Stimulated activated memory B cell treated with anti-CD40 and anti-IgM and Interleukin-4, amounts not matched to agents 10 μg/mL and 1 μg/mL and 100 μg/mL, for 72 hours (primary cell): Measurements from ENCODE around the gene AGPS.
"Not testable (repeated sequence)": the region's sequence is repeated elsewhere in the genome, so short reads cannot be mapped to it uniquely, and the experiment has no call there.

ENCODE experiments used
- ATAC-seq: fragments of 150-1000 bp; cut with Tn5 transposase; 2 replicates; pipeline ENCODE4 v1.10.0; 2021
- H3K27ac Mint-ChIP-seq: one replicate; pipeline ENCODE4 v1.8.0; 2022; ENCODE audit warnings: mild to moderate bottlenecking, mixed read lengths
- H3K27me3 Mint-ChIP-seq: one replicate; pipeline ENCODE4 v1.8.0; 2022; ENCODE audit warnings: mixed read lengths
- H3K36me3 Mint-ChIP-seq: one replicate; pipeline ENCODE4 v1.8.0; 2022; ENCODE audit warnings: mixed read lengths
- H3K4me1 Mint-ChIP-seq: one replicate; pipeline ENCODE4 v1.8.0; 2022; ENCODE audit warnings: mixed read lengths
- H3K4me3 Mint-ChIP-seq: one replicate; pipeline ENCODE4 v1.8.0; 2022; ENCODE audit warnings: mild to moderate bottlenecking, moderate library complexity, mixed read lengths
- H3K9me3 Mint-ChIP-seq: one replicate; pipeline ENCODE4 v1.8.0; 2022; ENCODE audit warnings: mixed read lengths

Gene AGPS

GRCh38 chr2:177465400-177466138, 73.0 kb downstream of the AGPS start:
- peaks cover 4% of the 10 kb centered on the region for H3K4me1 Mint-ChIP-seq
- no peaks in the 10 kb centered on the region for H3K27me3 Mint-ChIP-seq
- peaks cover 8% of the 10 kb centered on the region for H3K9me3 Mint-ChIP-seq
- H3K4me3 Mint-ChIP-seq, result no peak overlapping the region
- H3K27ac Mint-ChIP-seq, result no peak overlapping the region
- ATAC-seq, result no peak
- H3K36me3 Mint-ChIP-seq, result peaks cover 57% of the 10 kb centered on the region

DNA sequence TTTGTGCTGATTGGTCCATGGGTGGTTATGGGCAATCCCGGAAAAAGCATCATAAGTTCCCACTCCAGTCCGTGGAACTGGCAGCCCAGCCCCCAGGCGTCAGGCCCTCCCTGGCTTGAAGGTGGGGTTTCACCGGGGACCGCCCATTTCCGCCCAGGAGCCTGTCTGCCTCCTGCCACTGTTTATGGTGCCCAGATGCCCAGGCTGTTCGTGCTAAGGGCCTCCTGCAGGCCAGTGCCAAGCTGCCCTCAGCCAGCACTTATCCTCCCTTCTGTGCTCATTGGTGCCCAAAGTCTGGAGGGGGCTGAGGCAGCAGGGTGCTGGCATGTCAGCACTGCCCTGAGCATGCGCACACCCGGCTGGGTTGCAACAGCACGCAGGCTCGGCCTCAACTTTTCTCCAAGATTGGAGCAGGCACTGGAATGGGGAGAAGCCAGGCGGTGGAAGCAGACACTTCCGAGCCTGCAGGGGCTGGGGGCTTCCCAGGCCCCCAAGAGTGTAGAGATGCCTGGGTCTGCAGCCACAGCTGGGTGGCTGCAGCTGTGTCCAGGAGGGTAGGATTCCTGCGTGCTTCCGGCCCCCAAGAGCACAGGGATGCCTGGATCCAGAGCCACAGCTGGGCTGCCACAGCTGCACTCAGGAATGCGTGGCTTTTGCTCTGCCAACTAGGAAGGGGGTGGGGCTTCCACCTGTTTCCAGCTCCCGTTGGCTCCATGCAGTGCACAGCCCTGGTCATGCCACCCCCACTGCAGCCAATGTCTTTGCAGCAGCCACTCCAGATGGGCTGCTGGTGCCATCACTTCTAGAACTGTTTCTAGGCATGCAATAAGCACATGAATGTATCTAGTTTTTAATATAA, 74.0 kb downstream of the AGPS start:
- H3K27ac Mint-ChIP-seq, result no peak overlapping the region
- peaks cover 56% of the 10 kb centered on the region for H3K36me3 Mint-ChIP-seq
- H3K27me3 Mint-ChIP-seq, result no peaks in the 10 kb centered on the region
- H3K4me3 Mint-ChIP-seq, result no peak overlapping the region
- H3K4me1 Mint-ChIP-seq, result peaks cover 4% of the 10 kb centered on the region
- peak; percentile 45 for ATAC-seq
- peaks cover 8% of the 10 kb centered on the region for H3K9me3 Mint-ChIP-seq

DNA sequence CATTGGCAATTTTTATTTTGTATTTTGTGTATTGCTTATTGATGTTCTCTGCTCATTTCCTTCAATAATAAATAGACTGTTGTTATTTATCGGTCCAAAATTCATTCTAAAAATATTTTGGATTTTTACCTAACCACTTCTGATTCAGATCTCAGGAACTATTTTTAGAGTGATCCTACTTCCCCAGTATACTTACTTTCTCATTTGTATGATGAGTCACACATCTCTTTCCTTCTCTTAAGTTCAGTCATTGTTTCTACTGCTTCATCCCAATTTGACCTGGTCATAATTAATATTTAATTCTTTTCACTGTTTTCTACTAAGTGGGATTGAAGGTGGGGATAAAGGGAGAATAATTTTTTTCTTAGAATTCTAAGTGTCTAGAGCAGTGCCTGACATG, 75.1 kb downstream of the AGPS start:
- Mint-ChIP-seq H3K4me1 (peaks cover 4% of the 10 kb centered on the region), H3K27ac (no peak overlapping the region), H3K36me3 (peaks cover 63% of the 10 kb centered on the region), H3K4me3 (no peak overlapping the region), H3K27me3 (no peaks in the 10 kb centered on the region), H3K9me3 (peaks cover 15% of the 10 kb centered on the region)
- ATAC-seq, result no peak

- Mint-ChIP-seq H3K36me3 (peaks cover 62% of the 10 kb centered on the region), H3K27ac (no peak overlapping the region)
Measured at GRCh38 chr2:177471990-177472389, 79.4 kb downstream of the AGPS start.

GRCh38 chr2:177474301-177474700, 81.7 kb downstream of the AGPS start:
- Mint-ChIP-seq H3K4me3 (no peak overlapping the region), H3K27ac (no peak overlapping the region), H3K36me3 (peaks cover 80% of the 10 kb centered on the region), H3K4me1 (no peaks in the 10 kb centered on the region), H3K9me3 (peaks cover 17% of the 10 kb centered on the region), H3K27me3 (no peaks in the 10 kb centered on the region)
- no peak for ATAC-seq

More at GRCh38 chr2:177471990-177472389, 79.4 kb downstream of the AGPS start:
- Mint-ChIP-seq H3K27me3 (no peaks in the 10 kb centered on the region), H3K4me3 (no peak overlapping the region), H3K9me3 (peaks cover 15% of the 10 kb centered on the region), H3K4me1 (peaks cover 4% of the 10 kb centered on the region)
- no peak for ATAC-seq

- ATAC-seq, result no peak
- Mint-ChIP-seq H3K4me1 (no peaks in the 10 kb centered on the region), H3K4me3 (no peak overlapping the region), H3K9me3 (peaks cover 14% of the 10 kb centered on the region), H3K36me3 (peaks cover 81% of the 10 kb centered on the region), H3K27ac (no peak overlapping the region), H3K27me3 (no peaks in the 10 kb centered on the region)
Measured at GRCh38 chr2:177474998-177475397, 82.4 kb downstream of the AGPS start.

DNA sequence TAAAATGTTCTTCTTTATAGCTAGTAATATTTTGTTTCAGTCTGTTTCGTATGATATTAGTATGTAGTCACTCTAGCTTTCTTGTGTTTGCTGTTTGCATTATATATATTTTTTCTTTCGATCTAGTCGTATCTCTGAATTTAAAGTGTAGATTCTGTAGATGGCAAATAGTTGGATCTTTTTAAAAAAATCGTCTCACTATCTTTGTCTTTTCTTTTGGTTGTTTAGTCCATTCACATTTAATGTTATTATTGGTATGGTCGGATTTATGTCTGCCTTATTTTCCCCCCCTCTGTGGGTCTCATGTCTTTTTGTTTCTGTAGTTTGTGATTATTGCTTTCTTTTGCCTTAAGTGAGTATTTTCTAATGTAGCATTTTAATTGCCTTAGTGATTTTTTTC, 84.3 kb downstream of the AGPS start:
- Mint-ChIP-seq H3K9me3 (peaks cover 12% of the 10 kb centered on the region), H3K36me3 (peaks cover 66% of the 10 kb centered on the region), H3K4me3 (no peak overlapping the region), H3K27ac (no peak overlapping the region), H3K4me1 (no peaks in the 10 kb centered on the region), H3K27me3 (no peaks in the 10 kb centered on the region)
- ATAC-seq, result no peak

DNA sequence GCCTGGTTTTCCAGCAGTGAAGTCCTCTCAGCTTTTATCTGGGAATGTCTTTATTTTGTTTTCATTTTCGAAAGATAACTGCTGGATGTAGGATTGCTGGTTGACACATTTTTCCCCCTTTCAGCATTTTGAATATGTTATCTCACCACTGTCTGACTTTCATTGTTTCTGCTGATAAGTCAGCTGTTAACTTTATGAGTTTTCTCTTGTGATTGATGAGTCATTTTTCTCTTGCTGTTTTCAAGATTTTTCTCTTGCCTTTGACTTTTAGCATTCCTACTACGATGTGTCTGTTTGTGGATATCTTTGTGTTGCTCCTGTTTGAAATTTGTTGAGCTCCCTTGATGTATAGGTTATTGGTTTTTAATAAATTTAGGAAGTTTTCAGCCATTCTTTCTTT, 85.5 kb downstream of the AGPS start:
- no peak overlapping the region for H3K4me3 Mint-ChIP-seq
- no peaks in the 10 kb centered on the region for H3K4me1 Mint-ChIP-seq
- peaks cover 3% of the 10 kb centered on the region for H3K9me3 Mint-ChIP-seq
- H3K36me3 Mint-ChIP-seq, result peaks cover 60% of the 10 kb centered on the region
- ATAC-seq, result no peak
- H3K27ac Mint-ChIP-seq, result no peak overlapping the region
- no peaks in the 10 kb centered on the region for H3K27me3 Mint-ChIP-seq

GRCh38 chr2:177478907-177479306, 86.3 kb downstream of the AGPS start:
- Mint-ChIP-seq H3K4me1 (no peaks in the 10 kb centered on the region), H3K27me3 (no peaks in the 10 kb centered on the region), H3K36me3 (peaks cover 66% of the 10 kb centered on the region), H3K9me3 (peaks cover 3% of the 10 kb centered on the region), H3K4me3 (no peak overlapping the region), H3K27ac (no peak overlapping the region)
- ATAC-seq, result no peak

DNA sequence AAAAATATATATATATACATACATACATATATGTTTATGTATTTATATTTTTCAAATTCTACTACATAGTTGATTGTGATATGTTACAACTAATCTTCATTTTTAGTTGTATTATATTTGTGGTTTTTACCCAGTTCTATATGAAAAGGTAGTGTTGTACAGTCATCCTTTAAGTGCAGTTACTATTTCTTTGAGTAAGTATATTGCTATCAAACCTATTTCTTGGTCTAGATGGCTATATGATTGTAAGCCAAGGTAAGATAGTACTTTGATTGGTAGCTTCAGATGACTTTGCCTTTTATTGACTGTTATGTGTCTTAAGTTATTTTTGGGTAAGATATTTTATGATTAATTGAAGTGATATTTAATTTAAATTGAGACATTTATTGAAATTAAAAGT, 89.6 kb downstream of the AGPS start:
- Mint-ChIP-seq H3K27me3 (no peaks in the 10 kb centered on the region), H3K36me3 (peaks cover 64% of the 10 kb centered on the region), H3K27ac (no peak overlapping the region), H3K4me3 (no peak overlapping the region), H3K4me1 (no peaks in the 10 kb centered on the region), H3K9me3 (no peaks in the 10 kb centered on the region)
- no peak for ATAC-seq

DNA sequence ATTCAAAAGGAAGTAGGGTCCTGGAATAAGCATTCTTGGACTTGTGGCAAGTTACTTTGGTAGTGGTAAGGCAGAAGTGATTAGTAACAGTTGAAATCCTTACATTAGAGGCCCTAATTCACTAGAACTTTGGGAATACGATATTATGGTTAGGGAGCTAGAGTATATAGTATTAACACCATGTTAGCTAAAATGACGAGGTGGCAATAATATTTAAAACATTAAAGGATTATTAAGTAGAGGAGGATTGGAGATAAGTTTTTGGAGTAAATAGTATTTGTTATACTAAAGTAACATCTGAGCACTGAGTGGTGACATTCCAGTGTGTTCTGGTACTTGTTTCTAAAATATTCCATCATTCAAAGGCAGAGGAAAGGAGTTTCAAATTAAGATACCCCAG, 91.0 kb downstream of the AGPS start:
- ATAC-seq, result no peak
- Mint-ChIP-seq H3K27ac (no peak overlapping the region), H3K4me1 (no peaks in the 10 kb centered on the region), H3K36me3 (peaks cover 51% of the 10 kb centered on the region), H3K9me3 (no peaks in the 10 kb centered on the region), H3K4me3 (no peak overlapping the region), H3K27me3 (no peaks in the 10 kb centered on the region)

DNA sequence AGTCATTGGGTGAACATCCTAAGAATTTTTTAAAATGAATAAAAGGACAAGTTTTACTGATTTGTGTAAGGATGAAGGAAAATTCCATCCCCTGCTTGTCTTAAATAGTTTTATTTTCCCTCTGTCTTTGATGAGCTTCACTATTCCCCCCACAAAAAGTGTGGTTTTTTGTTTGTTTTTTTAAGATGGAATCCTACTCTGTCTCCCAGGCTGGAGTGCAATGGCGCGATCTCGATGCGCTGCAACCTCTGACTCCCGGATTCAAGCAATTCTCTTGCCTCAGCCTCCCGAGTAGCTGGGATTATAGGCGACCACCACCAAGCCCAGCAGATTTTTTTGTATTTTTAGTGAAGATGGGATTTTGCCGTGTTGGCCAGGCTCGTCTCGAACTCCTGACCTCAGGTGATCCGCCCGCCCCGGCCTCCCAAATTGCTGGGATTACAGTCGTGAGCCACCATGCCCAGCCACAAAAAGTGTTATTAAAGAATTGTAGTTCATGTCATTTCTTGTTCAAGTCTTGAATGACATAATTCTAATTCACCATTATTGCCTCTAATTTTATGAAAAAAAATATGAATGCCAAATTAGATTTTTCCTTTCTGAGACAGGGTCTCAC, 91.7 kb downstream of the AGPS start:
- Mint-ChIP-seq H3K27me3 (no peaks in the 10 kb centered on the region), H3K9me3 (no peaks in the 10 kb centered on the region), H3K36me3 (peaks cover 43% of the 10 kb centered on the region), H3K4me1 (no peaks in the 10 kb centered on the region), H3K27ac (no peak overlapping the region), H3K4me3 (no peak overlapping the region)
- no peak for ATAC-seq

DNA sequence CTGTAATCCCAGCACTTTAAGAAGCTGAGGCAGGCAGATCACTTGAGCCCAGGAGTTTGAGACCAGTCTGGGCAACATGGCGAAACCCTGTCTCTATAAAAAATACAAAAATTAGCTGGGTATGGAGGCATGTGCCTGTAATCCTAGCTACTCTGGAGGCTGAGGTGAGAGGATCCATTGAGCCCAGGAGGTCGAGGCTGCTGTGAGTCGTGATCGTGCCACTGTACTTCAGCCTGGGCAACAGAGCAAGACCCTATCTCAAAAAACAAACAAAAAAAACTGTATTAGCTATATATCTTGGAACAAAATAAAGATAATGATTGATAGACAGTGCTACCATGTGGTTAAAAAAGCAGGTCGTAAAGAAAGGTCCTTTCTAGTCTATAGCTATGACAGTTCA, 93.1 kb downstream of the AGPS start:
- H3K27ac Mint-ChIP-seq, ATAC-seq, H3K9me3 Mint-ChIP-seq, H3K4me1 Mint-ChIP-seq, H3K4me3 Mint-ChIP-seq, H3K27me3 Mint-ChIP-seq: not testable (repeated sequence)
- peaks cover 37% of the 10 kb centered on the region for H3K36me3 Mint-ChIP-seq

DNA sequence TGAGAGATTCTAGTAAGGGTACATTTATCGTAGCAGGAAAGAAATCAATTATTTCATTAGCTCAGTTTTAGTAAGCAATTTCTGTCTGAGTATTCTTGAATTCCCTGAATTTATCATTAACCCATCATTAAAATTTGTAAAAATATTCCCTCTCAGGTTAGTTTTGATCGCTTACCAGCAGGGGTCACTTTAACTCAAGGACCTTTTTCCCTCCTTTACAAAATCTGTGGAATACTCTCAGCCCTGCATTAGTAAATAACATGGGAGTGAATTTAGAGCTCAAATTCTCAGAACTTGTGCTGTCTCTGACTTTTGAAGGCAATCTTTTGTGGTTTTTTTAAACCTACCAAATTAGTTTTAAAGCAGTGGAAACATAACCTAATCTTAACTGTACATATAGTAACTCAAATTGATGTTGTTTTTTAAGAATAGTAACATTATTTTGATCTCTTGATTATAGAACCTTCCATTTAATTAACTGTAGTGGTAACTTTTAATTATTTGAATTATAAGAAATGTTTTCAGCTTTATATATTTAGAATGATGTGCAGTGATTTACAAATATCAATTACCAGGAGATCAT, 97.2 kb downstream of the AGPS start:
- no peak overlapping the region for H3K27ac Mint-ChIP-seq
- peaks cover 38% of the 10 kb centered on the region for H3K36me3 Mint-ChIP-seq
- no peaks in the 10 kb centered on the region for H3K27me3 Mint-ChIP-seq
- no peak for ATAC-seq
- H3K4me3 Mint-ChIP-seq, result no peak overlapping the region
- no peaks in the 10 kb centered on the region for H3K4me1 Mint-ChIP-seq
- no peaks in the 10 kb centered on the region for H3K9me3 Mint-ChIP-seq

GRCh38 chr2:177495945-177496344, 103.4 kb downstream of the AGPS start:
- Mint-ChIP-seq H3K4me1 (no peaks in the 10 kb centered on the region), H3K4me3 (no peak overlapping the region), H3K27ac (no peak overlapping the region), H3K27me3 (no peaks in the 10 kb centered on the region), H3K36me3 (peaks cover 29% of the 10 kb centered on the region), H3K9me3 (no peaks in the 10 kb centered on the region)
- no peak for ATAC-seq
